ENCODE measurements around the gene DVL2. TPM values are rescaled to one million over a fixed set of nuclear protein-coding genes. Genes with fewer than 3 reads are reported as not detected.

The DVL2 gene
- 10 to 100 TPM; 25.2 to 87.2 (median 44.8) TPM for total RNA-seq
- polyA plus RNA-seq, result 10 to 100 TPM; 11.8 to 80.9 (median 19.2) TPM
- long read RNA-seq, donor 1, partial matches to known transcripts, result 0 of 2 reads
- long read RNA-seq, donor 1, other reads (novel, unspliced or antisense), result 0 of 2 reads
- long read RNA-seq, donor 2, partial matches to known transcripts, result 0 of 1 reads
- long read RNA-seq, donor 2, other reads (novel, unspliced or antisense), result 0 of 1 reads
- long read RNA-seq, donor 3, partial matches to known transcripts, result 0 of 2 reads
- long read RNA-seq, donor 3, other reads (novel, unspliced or antisense), result 0 of 2 reads
- long read RNA-seq, donor 4, partial matches to known transcripts, result 0 of 4 reads
- long read RNA-seq, donor 4, other reads (novel, unspliced or antisense), result 2 of 4 reads
- long read RNA-seq, donor 5, transcript DVL2-201 (15 exons, 3,018 nt), result major isoform, 87 of 160 reads
- long read RNA-seq, donor 5, partial matches to known transcripts, result 5 of 160 reads
- long read RNA-seq, donor 5, other reads (novel, unspliced or antisense), result 67 of 160 reads
- long read RNA-seq, donor 6, partial matches to known transcripts, result 3 of 4 reads
- long read RNA-seq, donor 6, other reads (novel, unspliced or antisense), result 0 of 4 reads
- long read RNA-seq, donor 7, partial matches to known transcripts, result 0 of 1 reads
- long read RNA-seq, donor 7, other reads (novel, unspliced or antisense), result 0 of 1 reads
- long read RNA-seq, donor 8, transcript DVL2-201 (15 exons, 3,018 nt), result major isoform, 5 of 5 reads
- long read RNA-seq, donor 8, partial matches to known transcripts, result 0 of 5 reads
- long read RNA-seq, donor 8, other reads (novel, unspliced or antisense), result 0 of 5 reads
- long read RNA-seq, donor 9, result 0 reads
- long read RNA-seq, donor 10, partial matches to known transcripts, result 0 of 2 reads
- long read RNA-seq, donor 10, other reads (novel, unspliced or antisense), result 0 of 2 reads

- peaks cover 0 to 33% of the 10 kb centered on the region in 2 donors for H3K36me3 ChIP-seq (replicated peaks in 1 of 2)
- peak within 1 kb of the TSS; percentile 66 to 95 (median 76) for H3K4me3 ChIP-seq
- WGBS, 4 donors, result 0 to 1% (median 0%) methylated on average over 2 to 72 of the region's 72 CpGs
- no peaks in the 10 kb centered on the region for H3K27me3 ChIP-seq
- H3K9me3 ChIP-seq (replicated peaks in 1 of 3), result no peaks in the 10 kb centered on the region
- intact Hi-C loops (cut with DNase I), result no loop called here
- peaks cover 38 to 47% of the 10 kb centered on the region in 2 donors for H3K4me1 ChIP-seq (replicated peaks in 1 of 2)
- H3K27ac ChIP-seq, result peak within 1 kb of the TSS; percentile 74 to 91 (median 86)
- DNase-seq, result peak; percentile 96 to 98 (median 97)
- TF ChIP-seq, protein P1, sequence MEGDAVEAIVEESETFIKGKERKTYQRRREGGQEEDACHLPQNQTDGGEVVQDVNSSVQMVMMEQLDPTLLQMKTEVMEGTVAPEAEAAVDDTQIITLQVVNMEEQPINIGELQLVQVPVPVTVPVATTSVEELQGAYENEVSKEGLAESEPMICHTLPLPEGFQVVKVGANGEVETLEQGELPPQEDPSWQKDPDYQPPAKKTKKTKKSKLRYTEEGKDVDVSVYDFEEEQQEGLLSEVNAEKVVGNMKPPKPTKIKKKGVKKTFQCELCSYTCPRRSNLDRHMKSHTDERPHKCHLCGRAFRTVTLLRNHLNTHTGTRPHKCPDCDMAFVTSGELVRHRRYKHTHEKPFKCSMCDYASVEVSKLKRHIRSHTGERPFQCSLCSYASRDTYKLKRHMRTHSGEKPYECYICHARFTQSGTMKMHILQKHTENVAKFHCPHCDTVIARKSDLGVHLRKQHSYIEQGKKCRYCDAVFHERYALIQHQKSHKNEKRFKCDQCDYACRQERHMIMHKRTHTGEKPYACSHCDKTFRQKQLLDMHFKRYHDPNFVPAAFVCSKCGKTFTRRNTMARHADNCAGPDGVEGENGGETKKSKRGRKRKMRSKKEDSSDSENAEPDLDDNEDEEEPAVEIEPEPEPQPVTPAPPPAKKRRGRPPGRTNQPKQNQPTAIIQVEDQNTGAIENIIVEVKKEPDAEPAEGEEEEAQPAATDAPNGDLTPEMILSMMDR (IDR thresholded peaks at IDR 0.05), result peak in 1 of 6 experiments; percentile 26
- TF ChIP-seq POLR2A (IDR thresholded peaks at IDR 0.05), result peak; percentile 24 to 90
Observed at GRCh38 chr17:7234083-7234951, at the start of gene DVL2. Gene DVL2 (minus strand): TSS chr17:7234517. CDS start chr17:7234262, 255 bp downstream.

GRCh38 chr17:7283471-7284216, 49.3 kb upstream of the DVL2 start:
- no peak overlapping the region for H3K4me3 ChIP-seq
- H3K9me3 ChIP-seq (replicated peaks in 1 of 3), result no peaks in the 10 kb centered on the region
- intact Hi-C loops (cut with DNase I), result loop anchor here in 1 of 2 donors (5.0 kb wide), 1 partner anchor 59 kb away; no protein-coding TSS in a partner anchor
- peaks cover 18 to 21% of the 10 kb centered on the region in 2 donors for H3K4me1 ChIP-seq (replicated peaks in 1 of 2)
- H3K27me3 ChIP-seq, result no peaks in the 10 kb centered on the region
- H3K36me3 ChIP-seq (replicated peaks in 1 of 2), result no peaks in the 10 kb centered on the region
- TF ChIP-seq POLR2A (IDR thresholded peaks at IDR 0.05), result no peak
- TF ChIP-seq, protein P1 (IDR thresholded peaks at IDR 0.05), result no peak
- 76 to 92% (median 88%) methylated on average over 8 to 18 of the region's 18 CpGs for WGBS, 4 donors
- no peak for DNase-seq
- no peak overlapping the region for H3K27ac ChIP-seq

GRCh38 chr17:7282752-7283321, 48.5 kb upstream of the DVL2 start:
- WGBS, 4 donors, result 55 to 64% (median 59%) methylated on average over 5 to 6 of the region's 6 CpGs
- peak overlapping the region in 1 of 5 donors; percentile 92 for H3K27ac ChIP-seq
- intact Hi-C loops (cut with DNase I), result loop anchor here in 1 of 2 donors (5.0 kb wide), 1 partner anchor 59 kb away; no protein-coding TSS in a partner anchor

More at GRCh38 chr17:7282752-7283321, 48.5 kb upstream of the DVL2 start:
- Histone ChIP-seq H3K4me3 (peak overlapping the region in 1 of 4 donors; percentile 59), H3K27me3 (no peaks in the 10 kb centered on the region), H3K4me1 (replicated peaks in 1 of 2) (peaks cover 18 to 21% of the 10 kb centered on the region in 2 donors), H3K9me3 (replicated peaks in 1 of 3) (no peaks in the 10 kb centered on the region), H3K36me3 (replicated peaks in 1 of 2) (no peaks in the 10 kb centered on the region)
- DNase-seq, result no peak
- TF ChIP-seq, protein P1 (IDR thresholded peaks at IDR 0.05), result no peak
- TF ChIP-seq POLR2A (IDR thresholded peaks at IDR 0.05), result no peak
